ENCODE measurements around the gene ZNF747. TPM values are rescaled to one million over a fixed set of nuclear protein-coding genes. Genes with fewer than 3 reads are reported as not detected.

ZNF747 gene
- total RNA-seq, 1 donor from 2014 or later, result 10.6 TPM

GRCh38 chr16:30557957-30558788, 23.5 kb upstream of the ZNF747 start, which contains the start of gene ZNF764:
ZNF764 (minus strand) TSS chr16:30558374; CDS start chr16:30558182, 192 bp downstream.
- intact Hi-C loops (cut with DNase I), result loop anchor here (1.0 to 2.0 kb wide), 2 partner anchors 23 to 27 kb away; partner anchors contain the start of genes ZNF747 and ZNF785
- no peaks in the 10 kb centered on the region for H3K27me3 ChIP-seq
- DNase-seq (ENCODE audit: extremely low spot score in 2 of 2), result peak in 1 of 2 donors; percentile 98
- TF ChIP-seq CTCF (IDR thresholded peaks at IDR 0.05) (peak in 1 of 3 experiments; percentile 16), POLR2A (IDR thresholded peaks at IDR 0.05) (no peak), POLR2AphosphoS5 (IDR thresholded peaks at IDR 0.05; ENCODE audit: insufficient read depth in 1 of 2, low read depth in 1 of 2) (peak; percentile 86 to 99)
- peaks cover 31% of the 10 kb centered on the region for H3K4me1 ChIP-seq
- peak within 1 kb of the TSS; percentile 77 for H3K27ac ChIP-seq
- no peaks in the 10 kb centered on the region for H3K9me3 ChIP-seq
- H3K36me3 ChIP-seq, result peaks cover 0 to 16% of the 10 kb centered on the region in 2 donors
- H3K4me3 ChIP-seq, result peak within 1 kb of the TSS; percentile 78 to 95

- intact Hi-C loops (cut with DNase I), result no loop called here
- no peak for TF ChIP-seq POLR2A (IDR thresholded peaks at IDR 0.05)
- DNase-seq (ENCODE audit: extremely low spot score in 2 of 2), result no peak
Measured at GRCh38 chr16:30557707-30557956, 23.0 kb upstream of the ZNF747 start.

GRCh38 chr16:30556125-30556473, 21.4 kb upstream of the ZNF747 start:
- peaks cover 0 to 16% of the 10 kb centered on the region in 2 donors for H3K36me3 ChIP-seq
- H3K27ac ChIP-seq, result no peak overlapping the region
- no peak for DNase-seq (ENCODE audit: extremely low spot score in 2 of 2)
- no peaks in the 10 kb centered on the region for H3K9me3 ChIP-seq
- TF ChIP-seq POLR2AphosphoS5 (IDR thresholded peaks at IDR 0.05; ENCODE audit: insufficient read depth in 1 of 2, low read depth in 1 of 2), result no peak
- no peak for TF ChIP-seq POLR2A (IDR thresholded peaks at IDR 0.05)
- TF ChIP-seq CTCF (IDR thresholded peaks at IDR 0.05), result no peak
- intact Hi-C loops (cut with DNase I), result no loop called here
- H3K4me1 ChIP-seq, result peaks cover 23% of the 10 kb centered on the region
- no peak overlapping the region for H3K4me3 ChIP-seq
- no peaks in the 10 kb centered on the region for H3K27me3 ChIP-seq

More at GRCh38 chr16:30557707-30557956, 23.0 kb upstream of the ZNF747 start:
- H3K36me3 ChIP-seq, result peaks cover 0 to 16% of the 10 kb centered on the region in 2 donors
- H3K4me3 ChIP-seq, result peak overlapping the region; percentile 78 to 95
- H3K9me3 ChIP-seq, result no peaks in the 10 kb centered on the region
- peaks cover 31% of the 10 kb centered on the region for H3K4me1 ChIP-seq
- peak overlapping the region; percentile 77 for H3K27ac ChIP-seq
- H3K27me3 ChIP-seq, result no peaks in the 10 kb centered on the region

GRCh38 chr16:30555315-30556124, 20.9 kb upstream of the ZNF747 start:
- no peaks in the 10 kb centered on the region for H3K27me3 ChIP-seq
- H3K9me3 ChIP-seq, result no peaks in the 10 kb centered on the region
- H3K4me1 ChIP-seq, result peaks cover 20% of the 10 kb centered on the region
- no peak overlapping the region for H3K27ac ChIP-seq
- no peak overlapping the region for H3K4me3 ChIP-seq
- H3K36me3 ChIP-seq, result peaks cover 0 to 16% of the 10 kb centered on the region in 2 donors
- intact Hi-C loops (cut with DNase I), result no loop called here
- DNase-seq (ENCODE audit: extremely low spot score in 2 of 2), result no peak
- TF ChIP-seq POLR2A (IDR thresholded peaks at IDR 0.05), result no peak
- TF ChIP-seq POLR2AphosphoS5 (IDR thresholded peaks at IDR 0.05; ENCODE audit: insufficient read depth in 1 of 2, low read depth in 1 of 2), result no peak
- TF ChIP-seq CTCF (IDR thresholded peaks at IDR 0.05), result no peak

GRCh38 chr16:30554557-30555314, 20.1 kb upstream of the ZNF747 start:
- Histone ChIP-seq H3K27ac (no peak overlapping the region), H3K27me3 (no peaks in the 10 kb centered on the region)
- intact Hi-C loops (cut with DNase I), result no loop called here

More at GRCh38 chr16:30554557-30555314, 20.1 kb upstream of the ZNF747 start:
- Histone ChIP-seq H3K4me1 (peaks cover 20% of the 10 kb centered on the region), H3K9me3 (no peaks in the 10 kb centered on the region), H3K4me3 (no peak overlapping the region), H3K36me3 (peaks cover 0 to 16% of the 10 kb centered on the region in 2 donors)
- no peak for TF ChIP-seq POLR2AphosphoS5 (IDR thresholded peaks at IDR 0.05; ENCODE audit: insufficient read depth in 1 of 2, low read depth in 1 of 2)
- TF ChIP-seq POLR2A (IDR thresholded peaks at IDR 0.05), result no peak
- TF ChIP-seq CTCF (IDR thresholded peaks at IDR 0.05), result no peak
- DNase-seq (ENCODE audit: extremely low spot score in 2 of 2), result no peak

All from vagina (tissue), 2 donors.